Activated B cell treated with CpG ODN at 0.5 μM for 24 hours (primary cell): ENCODE data around the gene FCHSD2. TPM values are rescaled to one million over a fixed set of nuclear protein-coding genes. Genes with fewer than 3 reads are reported as not detected.

Source experiments
- ATAC-seq: fragments of 200-7000 bp; cut with Tn5 transposase; one replicate; pipeline ENCODE4 v1.10.0; 2021; ENCODE audit warnings: low read depth, mild to moderate bottlenecking, moderate library complexity
- CTCF ChIA-PET: fragments of 350-600 bp; sonication (Branson Sonifier 250); formaldehyde crosslinking; loops from one replicate; lab custom pipeline; 2021; ENCODE audit warnings: antibody characterized with exemption; lab: Charles Lee
- POLR2A ChIA-PET: fragments of 350-600 bp; sonication (Branson Sonifier 250); formaldehyde crosslinking; loops from one replicate; lab custom pipeline; 2021; ENCODE audit warnings: antibody characterized with exemption; lab: Charles Lee
- DNase-seq: peaks from one replicate; pipeline ENCODE4 v3.0.0; 2022
- H3K27ac Mint-ChIP-seq: one replicate; pipeline ENCODE4 v1.8.0; 2020; ENCODE audit warnings: mixed read lengths
- H3K27me3 Mint-ChIP-seq: one replicate; pipeline ENCODE4 v1.8.0; 2021; ENCODE audit warnings: mixed read lengths
- H3K36me3 Mint-ChIP-seq: one replicate; pipeline ENCODE4 v1.8.0; 2021; ENCODE audit warnings: low read depth, mixed read lengths
- H3K4me1 Mint-ChIP-seq: one replicate; pipeline ENCODE4 v1.8.0; 2021; ENCODE audit warnings: mixed read lengths
- H3K4me3 Mint-ChIP-seq: one replicate; pipeline ENCODE4 v1.8.0; 2020; ENCODE audit warnings: mild to moderate bottlenecking, mixed read lengths
- H3K9me3 Mint-ChIP-seq: one replicate; pipeline ENCODE4 v1.8.0; 2020; ENCODE audit warnings: mixed read lengths
- CTCF ChIP-seq: fragments of 200-600 bp; IDR thresholded peaks from one replicate; pipeline ENCODE4 v1.8.0; 2022; ENCODE audit warnings: antibody characterized with exemption, mild to moderate bottlenecking
- intact Hi-C: fragments of 100-400 bp; cut with micrococcal nuclease; formaldehyde crosslinking; loops from one replicate; pipeline ENCODE4 v1.15.1; 2024
- total RNA-seq: library from RNA; stranded (reverse); gene quantifications from 2 replicates; pipeline ENCODE4 v1.2.3, GENCODE V29; 2022

Gene FCHSD2
- total RNA-seq, 1 donor from 2014 or later = 207 TPM

DNA sequence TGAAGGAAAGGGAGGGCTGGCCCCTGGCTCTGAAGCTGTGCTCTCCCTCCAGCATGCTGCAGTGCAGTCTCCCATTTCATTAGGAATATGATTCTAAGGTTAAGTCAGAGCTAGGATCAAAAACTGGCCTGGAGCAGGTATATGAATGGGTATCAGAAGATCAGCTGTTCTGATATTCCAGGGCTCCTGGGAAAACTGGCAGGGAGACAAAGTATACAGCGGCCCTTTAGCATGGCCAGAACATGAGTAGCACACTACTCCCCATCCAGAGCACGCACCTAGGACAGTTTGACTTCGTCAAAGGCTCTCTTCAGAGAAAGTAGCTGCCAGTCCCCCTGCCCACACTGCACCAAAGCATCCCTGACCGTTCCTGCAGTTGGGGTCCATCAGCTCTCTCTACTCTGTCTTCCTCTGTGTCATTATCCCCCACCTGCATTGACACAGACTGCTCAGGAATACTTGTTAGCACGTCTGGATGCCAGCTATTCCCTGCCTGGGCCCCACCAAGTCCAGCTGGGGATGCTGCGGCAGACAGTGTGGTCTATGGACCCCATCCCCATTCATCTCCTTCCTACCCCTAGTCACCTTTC, 4.0 kb upstream of the FCHSD2 start:
- DNase-seq (no peak), ATAC-seq (no peak)
- H3K9me3 Mint-ChIP-seq = no peaks in the 10 kb centered on the region
- peak overlapping the region; percentile 86 for H3K27ac Mint-ChIP-seq
- POLR2A ChIA-PET = interaction anchor here (0.8 to 15.2 kb wide), 5 partner anchors 11 to 192 kb away, joined by 5 to 551 read pairs (median 6); no protein-coding TSS in a partner anchor
- peak overlapping the region; percentile 55 for H3K4me3 Mint-ChIP-seq
- peaks cover 84% of the 10 kb centered on the region for H3K4me1 Mint-ChIP-seq
- no peaks in the 10 kb centered on the region for H3K27me3 Mint-ChIP-seq
- intact Hi-C loops = no loop called here
- CTCF ChIA-PET = interaction anchor here (2.4 to 2.8 kb wide), 2 partner anchors 11 to 32 kb away, joined by 9 to 10 read pairs; no protein-coding TSS in a partner anchor
- H3K36me3 Mint-ChIP-seq = peaks cover 8% of the 10 kb centered on the region
- no peak for TF ChIP-seq CTCF

DNA sequence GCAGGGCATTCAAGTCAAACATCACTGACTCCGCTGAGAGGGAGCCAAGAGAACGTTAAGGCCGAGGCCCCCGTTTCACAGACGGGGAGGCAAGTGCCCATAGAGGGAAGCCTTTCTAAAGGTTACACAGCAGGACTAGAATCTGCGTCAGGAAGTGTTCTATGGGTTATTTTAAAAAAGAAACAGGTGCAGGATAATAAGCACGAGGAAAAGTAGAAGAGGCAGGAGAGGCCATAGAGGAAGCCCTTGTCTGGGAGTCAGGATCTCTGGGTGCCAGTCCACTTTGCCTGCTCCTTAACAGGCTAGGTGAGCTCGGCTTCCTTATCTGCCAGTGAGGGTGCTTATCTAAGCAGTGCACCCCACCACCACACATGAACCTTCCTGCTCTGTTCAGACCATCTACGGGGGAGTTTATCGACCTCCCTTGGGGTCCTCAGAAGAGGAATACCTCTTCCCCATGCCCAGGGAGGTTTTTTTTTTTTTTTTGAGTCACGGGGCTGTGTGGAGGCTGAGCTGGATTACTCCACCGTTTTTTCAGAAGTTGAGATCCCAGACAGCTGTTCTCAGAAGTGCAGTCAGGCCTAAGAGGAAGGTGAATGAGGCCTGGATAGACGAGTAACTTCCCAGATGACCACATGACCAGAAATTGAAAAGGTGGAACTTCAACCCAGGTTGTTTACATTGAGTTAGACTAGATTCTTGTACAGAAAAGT, 1.2 kb upstream of the FCHSD2 start:
- intact Hi-C loops = loop anchor here (2.0 kb wide), 5 partner anchors 94 to 328 kb away; partner anchors contain the start of gene ATG16L2
- DNase-seq (no peak), ATAC-seq (no peak)
- Mint-ChIP-seq H3K27me3 (no peaks in the 10 kb centered on the region), H3K9me3 (no peaks in the 10 kb centered on the region), H3K27ac (peak overlapping the region; percentile 99), H3K36me3 (peaks cover 35% of the 10 kb centered on the region), H3K4me1 (peaks cover 78% of the 10 kb centered on the region), H3K4me3 (peak overlapping the region; percentile 86)
- ChIA-PET CTCF (interaction anchor here (1.0 to 10.8 kb wide), 12 partner anchors 9 to 312 kb away, joined by 3 to 156 read pairs (median 8); no protein-coding TSS in a partner anchor), POLR2A (interaction anchor here (0.6 to 15.2 kb wide), 27 partner anchors 15 to 837 kb away, joined by 3 to 551 read pairs (median 5); partner anchors contain the start of genes RAB6A and STARD10)
- no peak for TF ChIP-seq CTCF

- peaks cover 78% of the 10 kb centered on the region for H3K4me1 Mint-ChIP-seq
These were observed 600 bp downstream of the FCHSD2 start for GRCh38 chr11:73141309-73142127.

DNA sequence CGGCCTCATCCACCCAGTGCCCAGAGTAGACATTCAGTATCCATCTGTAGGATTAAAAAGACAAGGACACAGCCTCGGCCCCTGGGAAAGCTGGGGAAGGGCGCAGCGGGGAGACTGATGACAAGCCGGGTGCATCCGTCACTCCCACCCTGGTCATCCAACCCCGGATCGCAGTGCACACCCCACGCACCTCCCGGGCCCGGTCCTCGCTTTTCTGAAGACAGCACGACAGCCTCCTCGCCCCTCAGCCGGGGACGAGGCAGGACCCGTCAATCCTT, 1.1 kb downstream of the FCHSD2 start:
- intact Hi-C loops = loop anchor here (1.0 to 2.0 kb wide), 2 partner anchors 14 to 217 kb away; no protein-coding TSS in a partner anchor
- Mint-ChIP-seq H3K36me3 (peaks cover 57% of the 10 kb centered on the region), H3K27me3 (no peaks in the 10 kb centered on the region), H3K4me1 (peaks cover 77% of the 10 kb centered on the region), H3K9me3 (no peaks in the 10 kb centered on the region), H3K4me3 (peak overlapping the region; percentile 99), H3K27ac (peak overlapping the region; percentile 95)
- ChIA-PET POLR2A (interaction anchor here (0.6 to 15.2 kb wide), 5 partner anchors 11 to 216 kb away, joined by 3 to 551 read pairs (median 18); no protein-coding TSS in a partner anchor), CTCF (interaction anchor here (2.2 to 10.8 kb wide), 4 partner anchors 11 to 217 kb away, joined by 9 to 156 read pairs (median 32); no protein-coding TSS in a partner anchor)
- no peak for ATAC-seq
- no peak for TF ChIP-seq CTCF
- no peak for DNase-seq

More at GRCh38 chr11:73141309-73142127, 600 bp downstream of the FCHSD2 start:
- POLR2A ChIA-PET = interaction anchor here (0.6 to 15.2 kb wide), 22 partner anchors 11 to 347 kb away, joined by 3 to 551 read pairs (median 4); partner anchors contain the start of gene STARD10
- no peak for TF ChIP-seq CTCF
- no peaks in the 10 kb centered on the region for H3K9me3 Mint-ChIP-seq
- no peaks in the 10 kb centered on the region for H3K27me3 Mint-ChIP-seq
- CTCF ChIA-PET = interaction anchor here (1.2 to 10.8 kb wide), 9 partner anchors 11 to 310 kb away, joined by 4 to 156 read pairs (median 9); no protein-coding TSS in a partner anchor
- H3K4me3 Mint-ChIP-seq = peak overlapping the region; percentile 99
- DNase-seq (peak; percentile 66), ATAC-seq (peak; percentile 22)
- peak overlapping the region; percentile 95 for H3K27ac Mint-ChIP-seq
- intact Hi-C loops = loop anchor here (1.0 to 2.0 kb wide), 10 partner anchors 12 to 327 kb away; partner anchors contain the start of gene ATG16L2
- peaks cover 51% of the 10 kb centered on the region for H3K36me3 Mint-ChIP-seq
